C4-2B (cell line): ENCODE data around the gene WDR72.

ENCODE experiments used
- H3K27ac ChIP-seq: fragments of 450-650 bp; 2 replicates; pipeline ENCODE4 v1.5.1; 2017
- ZFX ChIP-seq: fragments of 450-650 bp; IDR thresholded peaks from 2 replicates; pipeline ENCODE4 v1.6.1; 2017
- TF ChIP-seq, protein P1 (sequence below): fragments of 450-650 bp; conservative IDR thresholded peaks from 2 replicates; pipeline ENCODE4 v1.5.1; 2017; ENCODE audit warnings: mild to moderate bottlenecking

The WDR72 gene

GRCh38 chr15:53566912-53567311 is 192.6 kb downstream of the WDR72 start:
- TF ChIP-seq, protein P1, sequence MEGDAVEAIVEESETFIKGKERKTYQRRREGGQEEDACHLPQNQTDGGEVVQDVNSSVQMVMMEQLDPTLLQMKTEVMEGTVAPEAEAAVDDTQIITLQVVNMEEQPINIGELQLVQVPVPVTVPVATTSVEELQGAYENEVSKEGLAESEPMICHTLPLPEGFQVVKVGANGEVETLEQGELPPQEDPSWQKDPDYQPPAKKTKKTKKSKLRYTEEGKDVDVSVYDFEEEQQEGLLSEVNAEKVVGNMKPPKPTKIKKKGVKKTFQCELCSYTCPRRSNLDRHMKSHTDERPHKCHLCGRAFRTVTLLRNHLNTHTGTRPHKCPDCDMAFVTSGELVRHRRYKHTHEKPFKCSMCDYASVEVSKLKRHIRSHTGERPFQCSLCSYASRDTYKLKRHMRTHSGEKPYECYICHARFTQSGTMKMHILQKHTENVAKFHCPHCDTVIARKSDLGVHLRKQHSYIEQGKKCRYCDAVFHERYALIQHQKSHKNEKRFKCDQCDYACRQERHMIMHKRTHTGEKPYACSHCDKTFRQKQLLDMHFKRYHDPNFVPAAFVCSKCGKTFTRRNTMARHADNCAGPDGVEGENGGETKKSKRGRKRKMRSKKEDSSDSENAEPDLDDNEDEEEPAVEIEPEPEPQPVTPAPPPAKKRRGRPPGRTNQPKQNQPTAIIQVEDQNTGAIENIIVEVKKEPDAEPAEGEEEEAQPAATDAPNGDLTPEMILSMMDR: no peak
- TF ChIP-seq ZFX: no peak
- no peak overlapping the region for H3K27ac ChIP-seq

- TF ChIP-seq, protein P1: no peak
- H3K27ac ChIP-seq: no peak overlapping the region
Measured at GRCh38 chr15:53565721-53566120, 193.7 kb downstream of the WDR72 start.

- no peak for TF ChIP-seq ZFX
- TF ChIP-seq, protein P1: no peak
- H3K27ac ChIP-seq: no peak overlapping the region
Measured at GRCh38 chr15:53564647-53565046, 194.8 kb downstream of the WDR72 start.

- TF ChIP-seq, protein P1: no peak
- TF ChIP-seq ZFX: no peak
- no peak overlapping the region for H3K27ac ChIP-seq
Measured at GRCh38 chr15:53563627-53564026, 195.8 kb downstream of the WDR72 start.

GRCh38 chr15:53559364-53560277 is 199.8 kb downstream of the WDR72 start:
- TF ChIP-seq, protein P1: no peak
- H3K27ac ChIP-seq: no peak overlapping the region

DNA sequence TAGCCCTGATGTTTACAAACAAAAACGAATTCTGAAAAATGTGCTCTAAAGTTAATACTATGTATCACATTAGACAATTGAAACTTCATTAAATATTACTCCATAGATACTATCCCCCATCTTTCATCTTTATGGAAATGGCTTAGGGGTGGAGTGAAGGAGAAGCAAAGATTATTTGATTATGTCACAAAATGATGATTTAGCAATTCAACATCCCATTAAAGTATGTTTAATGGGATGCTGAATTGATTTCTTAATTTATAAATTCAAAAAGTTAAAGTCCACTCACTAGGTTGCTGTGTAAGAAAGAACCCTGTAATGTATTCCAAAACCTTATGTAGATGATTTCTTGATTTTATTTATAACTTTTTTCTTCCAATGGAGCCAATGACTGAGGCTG is 201.1 kb downstream of the WDR72 start:
- TF ChIP-seq, protein P1: no peak
- no peak for TF ChIP-seq ZFX
- H3K27ac ChIP-seq: no peak overlapping the region

- H3K27ac ChIP-seq: no peak overlapping the region
- TF ChIP-seq, protein P1: no peak
Measured at GRCh38 chr15:53555226-53555625, 204.2 kb downstream of the WDR72 start.
